ENCODE measurements around the gene ID4.
A peak's percentile ranks its signal among the peaks of the same experiment; 100 is the strongest.

Gene ID4

GRCh38 chr6:19812512-19813119 is 24.6 kb upstream of the ID4 start:
- Mint-ChIP-seq H3K9me3 (peaks cover 5% of the 10 kb centered on the region in 2 donors), H3K4me1 (no peaks in the 10 kb centered on the region), H3K4me3 (no peak overlapping the region), H3K36me3 (no peaks in the 10 kb centered on the region), H3K27ac (no peak overlapping the region), H3K27me3 (peaks cover 0 to 7% of the 10 kb centered on the region in 2 donors)
- ATAC-seq (replicated peaks) (no peak), DNase-seq (no peak)

- H3K9me3 Mint-ChIP-seq = peaks cover 5% of the 10 kb centered on the region in 2 donors
Measured at GRCh38 chr6:19818805-19819204, 18.4 kb upstream of the ID4 start.

GRCh38 chr6:19824058-19824807 is 12.9 kb upstream of the ID4 start:
- Mint-ChIP-seq H3K4me3 (no peak overlapping the region), H3K36me3 (peaks cover 0 to 1% of the 10 kb centered on the region in 2 donors), H3K4me1 (no peaks in the 10 kb centered on the region), H3K27me3 (no peaks in the 10 kb centered on the region), H3K9me3 (peaks cover 5 to 7% of the 10 kb centered on the region in 2 donors), H3K27ac (no peak overlapping the region)
- ATAC-seq (replicated peaks) (no peak), DNase-seq (no peak)

More at GRCh38 chr6:19818805-19819204, 18.4 kb upstream of the ID4 start:
- H3K27me3 Mint-ChIP-seq = no peaks in the 10 kb centered on the region
- H3K4me3 Mint-ChIP-seq = no peak overlapping the region
- H3K27ac Mint-ChIP-seq = no peak overlapping the region
- DNase-seq (no peak), ATAC-seq (replicated peaks) (no peak)
- no peaks in the 10 kb centered on the region for H3K4me1 Mint-ChIP-seq
- H3K36me3 Mint-ChIP-seq = no peaks in the 10 kb centered on the region

GRCh38 chr6:19827247-19827646 is 9.9 kb upstream of the ID4 start:
- Mint-ChIP-seq H3K4me1 (no peaks in the 10 kb centered on the region), H3K27ac (no peak overlapping the region), H3K4me3 (no peak overlapping the region), H3K27me3 (no peaks in the 10 kb centered on the region), H3K36me3 (peaks cover 0 to 1% of the 10 kb centered on the region in 2 donors), H3K9me3 (peaks cover 5 to 8% of the 10 kb centered on the region in 2 donors)
- DNase-seq (no peak), ATAC-seq (replicated peaks) (no peak)

GRCh38 chr6:19827903-19828302 is 9.3 kb upstream of the ID4 start:
- no peak overlapping the region for H3K27ac Mint-ChIP-seq

GRCh38 chr6:19830171-19830570 is 7.0 kb upstream of the ID4 start:
- Mint-ChIP-seq H3K9me3 (peaks cover 5 to 8% of the 10 kb centered on the region in 2 donors), H3K36me3 (peaks cover 0 to 1% of the 10 kb centered on the region in 2 donors), H3K27ac (no peak overlapping the region), H3K4me1 (no peaks in the 10 kb centered on the region), H3K4me3 (no peak overlapping the region), H3K27me3 (peaks cover 8 to 16% of the 10 kb centered on the region in 2 donors)
- ATAC-seq (replicated peaks) (no peak), DNase-seq (no peak)

More at GRCh38 chr6:19827903-19828302, 9.3 kb upstream of the ID4 start:
- ATAC-seq (replicated peaks) (no peak), DNase-seq (no peak)
- H3K36me3 Mint-ChIP-seq = peaks cover 0 to 1% of the 10 kb centered on the region in 2 donors
- H3K27me3 Mint-ChIP-seq = no peaks in the 10 kb centered on the region
- H3K4me1 Mint-ChIP-seq = no peaks in the 10 kb centered on the region
- H3K4me3 Mint-ChIP-seq = no peak overlapping the region
- H3K9me3 Mint-ChIP-seq = peaks cover 5 to 8% of the 10 kb centered on the region in 2 donors

DNA sequence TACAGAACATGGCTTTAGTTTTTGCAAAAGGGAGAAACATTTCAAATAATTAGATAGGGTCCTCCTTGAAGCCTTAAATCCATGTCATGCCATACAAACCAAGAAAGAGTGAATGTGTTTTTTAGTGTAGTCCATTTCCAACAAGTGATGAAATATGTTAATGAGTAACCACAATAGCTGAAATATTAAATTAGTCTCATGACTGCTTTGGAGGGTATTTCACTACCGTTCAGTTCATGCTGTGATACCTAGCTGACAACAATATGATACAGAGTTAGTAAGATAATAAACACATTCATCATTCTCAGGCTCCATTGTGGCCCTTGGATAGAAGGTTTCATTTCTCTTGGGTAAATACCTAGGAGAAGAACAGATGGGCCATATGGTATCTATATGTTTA is 5.8 kb upstream of the ID4 start:
- Mint-ChIP-seq H3K27me3 (peaks cover 12 to 25% of the 10 kb centered on the region in 2 donors), H3K36me3 (peaks cover 0 to 1% of the 10 kb centered on the region in 2 donors), H3K4me3 (no peak overlapping the region), H3K4me1 (no peaks in the 10 kb centered on the region), H3K9me3 (peaks cover 5 to 8% of the 10 kb centered on the region in 2 donors), H3K27ac (no peak overlapping the region)
- ATAC-seq (replicated peaks) (no peak), DNase-seq (no peak)

- H3K9me3 Mint-ChIP-seq = peaks cover 3% of the 10 kb centered on the region in 2 donors
- H3K4me3 Mint-ChIP-seq = no peak overlapping the region
- H3K27me3 Mint-ChIP-seq = peaks cover 25 to 43% of the 10 kb centered on the region in 2 donors
- no peak for ATAC-seq (replicated peaks)
- peaks cover 6 to 11% of the 10 kb centered on the region in 2 donors for H3K4me1 Mint-ChIP-seq
- DNase-seq = no peak
- peaks cover 2 to 3% of the 10 kb centered on the region in 2 donors for H3K36me3 Mint-ChIP-seq
- H3K27ac Mint-ChIP-seq = no peak overlapping the region
Measured at GRCh38 chr6:19833947-19834346, 3.2 kb upstream of the ID4 start.

DNA sequence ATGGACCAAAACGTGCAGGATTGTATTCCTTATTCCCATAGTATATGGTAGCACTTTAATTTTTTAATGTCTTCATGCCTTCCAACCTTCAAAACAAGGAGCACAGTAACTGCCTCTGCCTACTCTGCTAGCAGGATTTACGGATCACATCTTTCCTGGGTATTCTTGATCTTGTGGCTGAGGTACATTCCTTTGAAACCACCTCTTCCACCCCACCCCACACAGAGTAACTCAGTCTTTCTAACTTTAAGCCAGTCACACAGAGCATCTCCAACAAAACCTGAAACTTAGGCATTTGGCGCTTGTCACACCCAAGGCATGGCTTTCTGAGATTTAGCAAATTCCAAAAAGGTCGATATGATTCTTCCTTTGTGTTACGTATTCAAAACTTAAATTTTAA is 2.3 kb upstream of the ID4 start:
- peaks cover 2 to 3% of the 10 kb centered on the region in 2 donors for H3K36me3 Mint-ChIP-seq
- peaks cover 0 to 3% of the 10 kb centered on the region in 2 donors for H3K9me3 Mint-ChIP-seq
- ATAC-seq (replicated peaks) (no peak), DNase-seq (no peak)
- H3K4me3 Mint-ChIP-seq = no peak overlapping the region
- no peak overlapping the region for H3K27ac Mint-ChIP-seq
- peaks cover 31 to 51% of the 10 kb centered on the region in 2 donors for H3K27me3 Mint-ChIP-seq
- peaks cover 8 to 15% of the 10 kb centered on the region in 2 donors for H3K4me1 Mint-ChIP-seq

DNA sequence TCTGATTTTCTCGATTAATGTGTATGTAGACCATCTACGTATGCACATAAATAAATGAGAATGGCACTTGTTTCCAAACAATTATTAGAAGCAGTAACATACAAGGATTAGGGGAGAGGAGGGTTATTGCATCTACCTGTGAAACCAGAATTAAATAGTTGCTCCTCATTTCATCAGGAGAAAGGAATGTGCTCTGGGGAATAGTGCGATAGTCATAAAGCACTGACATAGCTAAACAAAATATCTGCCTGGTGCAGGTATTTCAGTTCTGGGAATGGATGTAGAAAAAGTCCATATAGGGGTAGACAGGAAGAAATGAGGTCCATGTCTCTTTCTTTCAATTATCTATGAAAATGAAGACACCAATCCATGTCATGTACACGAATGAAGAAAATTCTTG is 1.6 kb upstream of the ID4 start:
- Mint-ChIP-seq H3K4me1 (peaks cover 8 to 15% of the 10 kb centered on the region in 2 donors), H3K9me3 (peaks cover 0 to 3% of the 10 kb centered on the region in 2 donors), H3K27ac (no peak overlapping the region), H3K4me3 (no peak overlapping the region), H3K27me3 (peaks cover 38 to 58% of the 10 kb centered on the region in 2 donors), H3K36me3 (peaks cover 2 to 3% of the 10 kb centered on the region in 2 donors)
- DNase-seq (no peak), ATAC-seq (replicated peaks) (no peak)

DNA sequence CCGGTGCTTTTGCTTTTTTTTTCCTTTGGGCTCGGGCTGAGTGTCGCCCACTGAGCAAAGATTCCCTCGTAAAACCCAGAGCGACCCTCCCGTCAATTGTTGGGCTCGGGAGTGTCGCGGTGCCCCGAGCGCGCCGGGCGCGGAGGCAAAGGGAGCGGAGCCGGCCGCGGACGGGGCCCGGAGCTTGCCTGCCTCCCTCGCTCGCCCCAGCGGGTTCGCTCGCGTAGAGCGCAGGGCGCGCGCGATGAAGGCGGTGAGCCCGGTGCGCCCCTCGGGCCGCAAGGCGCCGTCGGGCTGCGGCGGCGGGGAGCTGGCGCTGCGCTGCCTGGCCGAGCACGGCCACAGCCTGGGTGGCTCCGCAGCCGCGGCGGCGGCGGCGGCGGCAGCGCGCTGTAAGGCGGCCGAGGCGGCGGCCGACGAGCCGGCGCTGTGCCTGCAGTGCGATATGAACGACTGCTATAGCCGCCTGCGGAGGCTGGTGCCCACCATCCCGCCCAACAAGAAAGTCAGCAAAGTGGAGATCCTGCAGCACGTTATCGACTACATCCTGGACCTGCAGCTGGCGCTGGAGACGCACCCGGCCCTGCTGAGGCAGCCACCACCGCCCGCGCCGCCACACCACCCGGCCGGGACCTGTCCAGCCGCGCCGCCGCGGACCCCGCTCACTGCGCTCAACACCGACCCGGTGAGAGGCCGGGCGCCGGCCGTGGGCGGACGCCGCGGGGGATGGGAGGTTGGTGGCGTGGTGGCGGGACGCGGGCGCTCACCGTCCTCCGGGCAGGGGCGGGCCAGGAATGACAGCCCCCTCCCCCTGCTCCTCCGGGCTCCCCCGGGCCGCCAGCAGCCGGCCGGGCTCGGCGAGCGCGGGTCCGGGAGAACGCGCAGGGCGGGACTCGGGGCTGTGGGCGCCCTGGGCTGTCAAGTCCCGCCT is 606 bp downstream of the ID4 start:
- DNase-seq = no peak
- peaks cover 2 to 3% of the 10 kb centered on the region in 2 donors for H3K36me3 Mint-ChIP-seq
- peaks cover 0 to 3% of the 10 kb centered on the region in 2 donors for H3K9me3 Mint-ChIP-seq
- peaks cover 39 to 59% of the 10 kb centered on the region in 2 donors for H3K27me3 Mint-ChIP-seq
- H3K27ac Mint-ChIP-seq = no peak overlapping the region
- H3K4me1 Mint-ChIP-seq = peaks cover 8 to 15% of the 10 kb centered on the region in 2 donors
- H3K4me3 Mint-ChIP-seq = no peak overlapping the region
- no peak for ATAC-seq (replicated peaks)

DNA sequence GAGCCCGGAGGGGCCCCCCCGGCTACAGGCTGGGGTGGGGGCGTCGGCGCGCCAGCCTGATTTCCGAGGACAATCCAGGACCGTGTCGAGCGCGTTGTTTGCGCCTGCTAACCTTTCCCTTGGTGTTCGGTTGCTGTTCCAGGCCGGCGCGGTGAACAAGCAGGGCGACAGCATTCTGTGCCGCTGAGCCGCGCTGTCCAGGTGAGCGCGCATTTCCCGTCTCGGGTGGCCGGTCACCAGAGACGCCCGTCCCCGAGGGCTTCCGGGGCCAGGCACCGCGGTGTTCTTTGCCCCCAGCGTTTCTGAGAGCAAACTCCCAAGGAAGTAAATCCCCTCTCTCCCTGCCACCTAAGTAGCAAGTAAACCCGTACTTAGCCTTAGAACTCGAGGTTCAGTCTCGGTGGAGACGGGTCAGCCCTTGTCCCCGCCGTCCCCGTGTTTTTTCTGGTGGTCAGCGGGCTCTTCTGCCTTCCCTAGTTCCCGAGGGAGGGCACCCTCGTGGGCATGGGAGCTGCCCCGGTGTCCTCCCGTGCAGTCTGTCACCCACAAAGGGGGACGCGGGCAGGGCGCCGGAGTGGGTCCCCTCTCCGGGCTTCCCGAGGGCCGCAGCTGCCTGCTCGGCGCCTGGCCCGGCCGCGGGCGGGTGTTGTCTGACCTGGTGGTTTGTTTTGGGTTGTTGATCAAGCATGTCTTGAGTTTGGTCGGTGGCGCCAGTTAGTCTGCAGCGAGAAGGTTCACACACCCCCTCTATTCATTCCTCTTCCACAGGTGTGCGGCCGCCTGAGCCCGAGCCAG is 1.5 kb downstream of the ID4 start:
- no peak for DNase-seq
- ATAC-seq (replicated peaks) = peak in 1 of 2 donors; percentile 5
- peak overlapping the region; percentile 14 for H3K27ac Mint-ChIP-seq
- H3K36me3 Mint-ChIP-seq = peaks cover 2 to 3% of the 10 kb centered on the region in 2 donors
- H3K4me3 Mint-ChIP-seq = peak overlapping the region; percentile 12 to 60
- peaks cover 8 to 15% of the 10 kb centered on the region in 2 donors for H3K4me1 Mint-ChIP-seq
- H3K9me3 Mint-ChIP-seq = peaks cover 0 to 3% of the 10 kb centered on the region in 2 donors
- peaks cover 39 to 57% of the 10 kb centered on the region in 2 donors for H3K27me3 Mint-ChIP-seq

- DNase-seq (no peak), ATAC-seq (replicated peaks) (no peak)
- H3K27me3 Mint-ChIP-seq = peaks cover 36 to 53% of the 10 kb centered on the region in 2 donors
- peaks cover 2 to 3% of the 10 kb centered on the region in 2 donors for H3K36me3 Mint-ChIP-seq
- peak overlapping the region; percentile 12 to 18 for H3K4me3 Mint-ChIP-seq
- H3K27ac Mint-ChIP-seq = no peak overlapping the region
- peaks cover 0 to 3% of the 10 kb centered on the region in 2 donors for H3K9me3 Mint-ChIP-seq
- peaks cover 8 to 15% of the 10 kb centered on the region in 2 donors for H3K4me1 Mint-ChIP-seq
Measured at GRCh38 chr6:19839237-19839546, 2.0 kb downstream of the ID4 start.

Data from stimulated activated naive B cell treated with anti-CD40 and anti-IgM and Interleukin-4, amounts not matched to agents 10 μg/mL and 1 μg/mL and 100 μg/mL, for 72 hours (primary cell).